Measurements from ENCODE around the gene IFT122. TPM values are rescaled to one million over a fixed set of nuclear protein-coding genes. Genes with fewer than 3 reads are reported as not detected.

The IFT122 gene
- total RNA-seq, 2 experiments from 2014 or later: 22.7 to 26.7 TPM

DNA sequence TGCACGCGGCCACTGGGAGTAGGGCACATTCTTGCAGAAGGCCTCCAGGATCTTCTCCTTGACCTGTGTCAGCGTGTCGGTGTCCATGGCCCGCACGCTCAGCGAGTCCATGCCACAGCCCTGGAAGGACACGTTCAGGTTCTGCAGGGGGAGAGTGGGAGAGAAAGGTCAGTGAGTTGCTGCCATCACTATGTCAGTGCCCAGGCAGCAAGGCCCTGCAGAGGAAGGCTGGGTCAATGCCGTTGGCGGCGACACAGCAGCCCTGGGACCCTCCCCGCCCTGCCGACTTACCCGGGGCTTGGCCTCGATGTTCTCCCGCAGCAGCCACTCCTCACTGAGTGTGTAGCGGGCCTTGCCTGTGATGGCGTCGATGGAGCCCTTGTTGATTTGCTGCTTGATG is 122.8 kb downstream of the IFT122 start:
- no peak overlapping the region for H3K27ac ChIP-seq (ENCODE audit: low read depth in 1 of 2, low read length in 2 of 2)
- TF ChIP-seq, protein P1, sequence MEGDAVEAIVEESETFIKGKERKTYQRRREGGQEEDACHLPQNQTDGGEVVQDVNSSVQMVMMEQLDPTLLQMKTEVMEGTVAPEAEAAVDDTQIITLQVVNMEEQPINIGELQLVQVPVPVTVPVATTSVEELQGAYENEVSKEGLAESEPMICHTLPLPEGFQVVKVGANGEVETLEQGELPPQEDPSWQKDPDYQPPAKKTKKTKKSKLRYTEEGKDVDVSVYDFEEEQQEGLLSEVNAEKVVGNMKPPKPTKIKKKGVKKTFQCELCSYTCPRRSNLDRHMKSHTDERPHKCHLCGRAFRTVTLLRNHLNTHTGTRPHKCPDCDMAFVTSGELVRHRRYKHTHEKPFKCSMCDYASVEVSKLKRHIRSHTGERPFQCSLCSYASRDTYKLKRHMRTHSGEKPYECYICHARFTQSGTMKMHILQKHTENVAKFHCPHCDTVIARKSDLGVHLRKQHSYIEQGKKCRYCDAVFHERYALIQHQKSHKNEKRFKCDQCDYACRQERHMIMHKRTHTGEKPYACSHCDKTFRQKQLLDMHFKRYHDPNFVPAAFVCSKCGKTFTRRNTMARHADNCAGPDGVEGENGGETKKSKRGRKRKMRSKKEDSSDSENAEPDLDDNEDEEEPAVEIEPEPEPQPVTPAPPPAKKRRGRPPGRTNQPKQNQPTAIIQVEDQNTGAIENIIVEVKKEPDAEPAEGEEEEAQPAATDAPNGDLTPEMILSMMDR (IDR thresholded peaks at IDR 0.05): no peak
- no peaks in the 10 kb centered on the region for H3K27me3 ChIP-seq (ENCODE audit: control insufficient read depth in 1 of 2, insufficient read depth in 2 of 2, low read length in 2 of 2)
- no peaks in the 10 kb centered on the region for H3K27me3 Mint-ChIP-seq
- no peak overlapping the region for H3K4me3 Mint-ChIP-seq
- H3K4me1 Mint-ChIP-seq (ENCODE audit: low read depth): no peaks in the 10 kb centered on the region
- ChIA-PET POLR2A (no interaction called here), CTCF (no interaction called here)
- peaks cover 8% of the 10 kb centered on the region for H3K4me1 ChIP-seq (ENCODE audit: insufficient read depth, low read length)
- peaks cover 7% of the 10 kb centered on the region for H3K36me3 ChIP-seq (ENCODE audit: insufficient read depth, low read length)
- DNase-seq: no peak
- H3K9me3 ChIP-seq (ENCODE audit: control insufficient read depth in 1 of 2, insufficient read depth in 1 of 2, low read length in 2 of 2): peaks cover 0 to 5% of the 10 kb centered on the region in 2 experiments
- H3K27ac Mint-ChIP-seq: no peak overlapping the region
- no peak overlapping the region for H3K4me3 ChIP-seq (ENCODE audit: low read length)
- ATAC-seq (ENCODE audit: poor library complexity): no peak
- no peaks in the 10 kb centered on the region for H3K36me3 Mint-ChIP-seq (ENCODE audit: low read depth)
- H3K9me3 Mint-ChIP-seq: no peaks in the 10 kb centered on the region
- intact Hi-C loops (cut with DNase I, micrococcal nuclease): no loop called here

- Histone ChIP-seq H3K27me3 (ENCODE audit: control insufficient read depth in 1 of 2, insufficient read depth in 2 of 2, low read length in 2 of 2) (no peaks in the 10 kb centered on the region), H3K36me3 (ENCODE audit: insufficient read depth, low read length) (peaks cover 7% of the 10 kb centered on the region), H3K9me3 (ENCODE audit: control insufficient read depth in 1 of 2, insufficient read depth in 1 of 2, low read length in 2 of 2) (peaks cover 0 to 5% of the 10 kb centered on the region in 2 experiments), H3K4me3 (ENCODE audit: low read length) (no peak overlapping the region), H3K4me1 (ENCODE audit: insufficient read depth, low read length) (peaks cover 6% of the 10 kb centered on the region), H3K27ac (ENCODE audit: low read depth in 1 of 2, low read length in 2 of 2) (no peak overlapping the region)
- Mint-ChIP-seq H3K27ac (no peak overlapping the region), H3K4me1 (ENCODE audit: low read depth) (no peaks in the 10 kb centered on the region), H3K27me3 (no peaks in the 10 kb centered on the region), H3K4me3 (no peak overlapping the region), H3K9me3 (no peaks in the 10 kb centered on the region), H3K36me3 (ENCODE audit: low read depth) (no peaks in the 10 kb centered on the region)
- no peak for DNase-seq
- TF ChIP-seq, protein P1 (IDR thresholded peaks at IDR 0.05): no peak
- ATAC-seq (ENCODE audit: poor library complexity): no peak
- ChIA-PET CTCF (no interaction called here), POLR2A (no interaction called here)
- intact Hi-C loops (cut with DNase I, micrococcal nuclease): no loop called here
These were observed 123.3 kb downstream of the IFT122 start for GRCh38 chr3:129563332-129563731.

- H3K4me3 ChIP-seq (ENCODE audit: low read length): no peak overlapping the region
- H3K9me3 ChIP-seq (ENCODE audit: control insufficient read depth in 1 of 2, insufficient read depth in 1 of 2, low read length in 2 of 2): peaks cover 0 to 5% of the 10 kb centered on the region in 2 experiments
- POLR2A ChIA-PET: no interaction called here
- H3K4me1 ChIP-seq (ENCODE audit: insufficient read depth, low read length): no peaks in the 10 kb centered on the region
- H3K27me3 Mint-ChIP-seq: no peaks in the 10 kb centered on the region
- ATAC-seq (ENCODE audit: poor library complexity): no peak
- H3K36me3 ChIP-seq (ENCODE audit: insufficient read depth, low read length): peaks cover 7% of the 10 kb centered on the region
- CTCF ChIA-PET: no interaction called here
- H3K4me3 Mint-ChIP-seq: no peak overlapping the region
- intact Hi-C loops (cut with DNase I, micrococcal nuclease): no loop called here
- TF ChIP-seq, protein P1 (IDR thresholded peaks at IDR 0.05): no peak
- H3K27me3 ChIP-seq (ENCODE audit: control insufficient read depth in 1 of 2, insufficient read depth in 2 of 2, low read length in 2 of 2): no peaks in the 10 kb centered on the region
- no peak overlapping the region for H3K27ac Mint-ChIP-seq
- DNase-seq: no peak
- H3K9me3 Mint-ChIP-seq: no peaks in the 10 kb centered on the region
- no peaks in the 10 kb centered on the region for H3K4me1 Mint-ChIP-seq (ENCODE audit: low read depth)
- H3K36me3 Mint-ChIP-seq (ENCODE audit: low read depth): no peaks in the 10 kb centered on the region
- no peak overlapping the region for H3K27ac ChIP-seq (ENCODE audit: low read depth in 1 of 2, low read length in 2 of 2)
These were observed 124.0 kb downstream of the IFT122 start for GRCh38 chr3:129563850-129564535.
